Muscle layer of duodenum (tissue), 2 donors: ENCODE measurements around the gene TYR.

Source experiments
- H3K27ac ChIP-seq: one replicate; pipeline ENCODE4 v1.7.0; 2013; ENCODE audit warnings: mild to moderate bottlenecking, low read length
- H3K27me3 ChIP-seq: one replicate; pipeline ENCODE4 v1.7.0; 2013; ENCODE audit warnings: low read depth, mild to moderate bottlenecking, control low read depth, low read length
- H3K36me3 ChIP-seq, 2 donors: one replicate each; pipeline ENCODE4 v1.7.0; 2013; ENCODE audit warnings: low read length in 2 of 2, control low read depth in 1 of 2, mild to moderate bottlenecking in 1 of 2; ENCODE audit not compliant: insufficient read depth in 2 of 2, control insufficient read depth in 1 of 2
- H3K4me1 ChIP-seq, 2 donors: one replicate each; pipeline ENCODE4 v1.7.0; 2013; ENCODE audit warnings: low read length in 2 of 2, mild to moderate bottlenecking in 2 of 2, control low read depth in 1 of 2, moderate library complexity in 1 of 2; ENCODE audit not compliant: insufficient read depth in 2 of 2, control insufficient read depth in 1 of 2
- H3K4me3 ChIP-seq, 2 donors: one replicate each; pipeline ENCODE4 v1.7.0; 2013; ENCODE audit warnings: low read length in 2 of 2, low read depth in 1 of 2, mild to moderate bottlenecking in 1 of 2
- H3K9me3 ChIP-seq, 2 donors: one replicate each; pipeline ENCODE4 v1.7.0; 2013; ENCODE audit warnings: low read length in 2 of 2, control low read depth in 1 of 2, mild to moderate bottlenecking in 1 of 2; ENCODE audit not compliant: control insufficient read depth in 1 of 2
- donor health status: healthy.

The TYR gene

DNA sequence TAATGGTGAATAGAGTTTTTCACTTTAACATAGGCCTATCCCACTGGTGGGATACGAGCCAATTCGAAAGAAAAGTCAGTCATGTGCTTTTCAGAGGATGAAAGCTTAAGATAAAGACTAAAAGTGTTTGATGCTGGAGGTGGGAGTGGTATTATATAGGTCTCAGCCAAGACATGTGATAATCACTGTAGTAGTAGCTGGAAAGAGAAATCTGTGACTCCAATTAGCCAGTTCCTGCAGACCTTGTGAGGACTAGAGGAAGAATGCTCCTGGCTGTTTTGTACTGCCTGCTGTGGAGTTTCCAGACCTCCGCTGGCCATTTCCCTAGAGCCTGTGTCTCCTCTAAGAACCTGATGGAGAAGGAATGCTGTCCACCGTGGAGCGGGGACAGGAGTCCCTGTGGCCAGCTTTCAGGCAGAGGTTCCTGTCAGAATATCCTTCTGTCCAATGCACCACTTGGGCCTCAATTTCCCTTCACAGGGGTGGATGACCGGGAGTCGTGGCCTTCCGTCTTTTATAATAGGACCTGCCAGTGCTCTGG is at the start of gene TYR:
Gene TYR, plus strand, starts transcription at position 185 of the 541 bp plus-strand sequence. Its CDS starts 79 bp downstream, at position 264.
- Histone ChIP-seq H3K4me3 (no peak within 1 kb of the TSS), H3K27ac (no peak within 1 kb of the TSS), H3K27me3 (no peaks in the 10 kb centered on the region), H3K36me3 (no peaks in the 10 kb centered on the region), H3K4me1 (no peaks in the 10 kb centered on the region), H3K9me3 (no peaks in the 10 kb centered on the region)

DNA sequence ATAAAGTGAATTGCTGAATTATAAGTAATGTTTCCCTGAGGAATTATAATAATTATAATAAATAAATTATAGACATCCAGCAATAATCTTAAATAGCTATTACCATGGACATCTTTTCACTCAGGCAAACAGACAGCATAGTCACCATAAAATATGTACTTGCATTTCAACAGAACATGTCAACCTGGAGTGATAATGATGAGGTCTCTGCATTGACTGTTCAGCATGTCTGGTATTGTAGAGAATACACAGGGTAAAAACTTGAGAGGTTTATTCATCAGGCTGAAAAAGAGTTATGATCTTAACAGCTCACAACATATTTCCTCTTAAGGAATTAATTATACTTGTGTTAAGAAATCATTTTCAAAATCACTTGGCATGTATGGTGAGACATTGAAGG is 41.1 kb upstream of the TYR start:
- no peak overlapping the region for H3K27ac ChIP-seq
- no peak overlapping the region for H3K4me3 ChIP-seq
- H3K27me3 ChIP-seq: no peaks in the 10 kb centered on the region
- H3K36me3 ChIP-seq: no peaks in the 10 kb centered on the region
- no peaks in the 10 kb centered on the region for H3K9me3 ChIP-seq
- no peaks in the 10 kb centered on the region for H3K4me1 ChIP-seq

DNA sequence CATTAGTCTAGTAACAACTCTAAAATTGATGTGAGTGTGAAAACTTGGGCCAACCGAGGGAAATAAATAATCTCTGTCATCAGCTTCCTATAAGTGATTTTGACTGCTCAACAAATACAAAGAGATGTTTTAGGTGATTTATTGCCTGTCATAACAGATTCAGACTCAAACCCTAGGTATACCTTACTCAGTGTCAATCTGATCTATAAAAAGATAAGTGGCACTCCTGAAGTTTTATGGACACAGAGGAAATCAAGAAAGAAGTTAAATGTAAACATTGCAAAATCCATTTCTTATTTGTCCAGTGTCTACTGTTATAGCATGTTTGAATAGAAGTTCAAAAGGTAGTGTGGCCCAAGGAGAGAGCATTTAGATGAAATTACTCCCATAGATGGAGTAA is 30.4 kb upstream of the TYR start:
- Histone ChIP-seq H3K36me3 (no peaks in the 10 kb centered on the region), H3K4me3 (no peak overlapping the region), H3K27me3 (no peaks in the 10 kb centered on the region), H3K9me3 (no peaks in the 10 kb centered on the region), H3K27ac (no peak overlapping the region), H3K4me1 (no peaks in the 10 kb centered on the region)

DNA sequence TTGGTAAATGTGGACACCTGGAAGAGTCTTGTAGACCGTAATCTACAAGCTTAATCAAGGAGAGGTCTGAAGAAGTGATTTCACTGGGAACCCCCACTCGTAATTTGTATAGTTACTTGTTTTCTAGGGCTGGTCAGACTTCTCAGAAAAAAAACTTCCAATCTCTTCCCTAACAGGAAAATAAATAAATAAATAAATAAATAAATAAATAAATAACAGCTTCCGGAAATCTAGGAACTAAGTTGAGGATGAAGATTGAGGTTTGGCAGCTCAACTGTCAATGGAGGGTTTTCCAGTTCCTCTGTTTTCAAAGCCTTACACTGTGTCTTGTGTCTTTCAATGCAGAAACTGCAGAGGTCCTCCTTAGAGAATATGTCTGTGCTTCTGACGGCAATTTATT is 17.7 kb upstream of the TYR start:
- H3K27me3 ChIP-seq: no peaks in the 10 kb centered on the region
- no peaks in the 10 kb centered on the region for H3K36me3 ChIP-seq
- no peaks in the 10 kb centered on the region for H3K9me3 ChIP-seq
- no peak overlapping the region for H3K27ac ChIP-seq
- H3K4me3 ChIP-seq: no peak overlapping the region
- no peaks in the 10 kb centered on the region for H3K4me1 ChIP-seq

DNA sequence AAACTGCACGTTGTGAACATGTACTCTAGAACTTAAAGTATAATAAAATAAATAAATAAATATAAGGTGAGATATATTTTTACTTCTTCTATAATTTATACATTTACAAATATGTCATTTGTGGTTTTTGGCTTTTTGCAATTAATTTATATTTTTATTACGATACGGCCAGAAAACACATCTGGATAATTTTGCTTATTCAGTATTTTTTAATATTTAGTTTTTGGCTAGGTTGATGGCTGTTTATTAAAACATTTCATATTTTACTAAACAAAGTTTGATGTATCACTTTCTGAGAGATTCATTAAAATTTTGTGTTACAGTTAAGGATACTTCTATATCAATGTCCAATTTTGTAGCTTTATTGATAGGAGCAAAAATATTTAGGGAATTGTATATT is 15.7 kb upstream of the TYR start:
- H3K27ac ChIP-seq: no peak overlapping the region
- H3K4me1 ChIP-seq: no peaks in the 10 kb centered on the region
- H3K27me3 ChIP-seq: no peaks in the 10 kb centered on the region
- H3K4me3 ChIP-seq: no peak overlapping the region
- H3K36me3 ChIP-seq: no peaks in the 10 kb centered on the region
- no peaks in the 10 kb centered on the region for H3K9me3 ChIP-seq

DNA sequence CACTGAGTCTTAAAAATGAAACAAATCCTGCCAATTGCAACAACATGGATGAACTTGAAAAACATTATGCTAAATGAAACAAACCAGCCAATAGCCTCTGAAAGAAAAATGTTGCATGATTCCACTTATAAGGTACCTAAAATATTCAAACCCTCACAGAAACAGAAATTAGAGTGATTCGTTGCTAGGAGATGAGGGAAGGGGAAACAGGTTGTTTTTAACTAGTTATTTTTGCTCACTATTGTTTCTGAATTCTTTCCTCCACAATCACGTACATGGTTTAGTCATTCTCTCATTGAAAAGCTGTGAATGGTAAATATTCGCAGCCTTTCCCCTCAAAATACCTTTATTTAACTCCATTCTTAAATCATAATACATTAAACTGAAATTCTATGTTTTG is 14.0 kb upstream of the TYR start:
- Histone ChIP-seq H3K4me1 (no peaks in the 10 kb centered on the region), H3K9me3 (no peaks in the 10 kb centered on the region), H3K4me3 (no peak overlapping the region), H3K27ac (no peak overlapping the region), H3K27me3 (no peaks in the 10 kb centered on the region), H3K36me3 (no peaks in the 10 kb centered on the region)

DNA sequence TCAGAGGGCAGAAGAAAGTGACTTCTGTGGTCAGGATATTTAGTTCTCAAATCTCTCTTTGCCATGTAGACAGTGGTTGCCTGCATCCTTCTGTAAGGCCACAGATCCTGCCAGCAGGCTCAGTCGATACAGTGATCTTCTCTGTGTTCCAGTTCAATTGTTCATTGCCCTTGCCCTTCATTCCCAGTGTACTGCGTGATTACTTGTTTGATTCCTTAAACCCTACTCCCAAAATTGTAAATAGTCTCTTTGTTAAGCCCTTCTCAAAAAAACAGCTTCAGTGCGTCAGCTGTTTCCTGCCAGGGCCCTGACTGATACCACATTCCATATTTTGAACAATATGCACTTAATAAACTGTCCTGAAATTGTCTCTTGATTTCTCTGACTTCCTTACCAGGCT is 9.3 kb upstream of the TYR start:
- Histone ChIP-seq H3K27me3 (no peaks in the 10 kb centered on the region), H3K27ac (no peak overlapping the region), H3K4me1 (no peaks in the 10 kb centered on the region)

DNA sequence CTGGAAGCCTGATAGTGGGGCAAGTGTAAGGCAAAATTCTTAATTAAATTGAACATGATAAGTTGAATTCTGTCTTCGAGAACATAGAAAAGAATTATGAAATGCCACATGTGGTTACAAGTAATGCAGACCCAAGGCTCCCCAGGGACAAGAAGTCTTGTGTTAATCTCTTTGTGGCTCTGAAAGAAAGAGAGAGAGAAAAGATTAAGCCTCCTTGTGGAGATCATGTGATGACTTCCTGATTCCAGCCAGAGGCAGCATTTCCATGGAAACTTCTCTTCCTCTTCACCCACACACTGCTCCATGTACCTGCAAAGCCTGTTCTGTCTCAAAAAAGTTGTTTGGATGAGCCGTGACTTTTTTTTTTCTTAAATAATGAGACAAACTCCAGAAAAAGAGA is 1.9 kb upstream of the TYR start:
- H3K4me1 ChIP-seq: no peaks in the 10 kb centered on the region
- no peaks in the 10 kb centered on the region for H3K36me3 ChIP-seq
- H3K27me3 ChIP-seq: no peaks in the 10 kb centered on the region
- H3K4me3 ChIP-seq: no peak overlapping the region
- H3K27ac ChIP-seq: no peak overlapping the region
- H3K9me3 ChIP-seq: no peaks in the 10 kb centered on the region

More for the DNA sequence above, 9.3 kb upstream of the TYR start:
- Histone ChIP-seq H3K9me3 (no peaks in the 10 kb centered on the region), H3K36me3 (no peaks in the 10 kb centered on the region), H3K4me3 (no peak overlapping the region)

DNA sequence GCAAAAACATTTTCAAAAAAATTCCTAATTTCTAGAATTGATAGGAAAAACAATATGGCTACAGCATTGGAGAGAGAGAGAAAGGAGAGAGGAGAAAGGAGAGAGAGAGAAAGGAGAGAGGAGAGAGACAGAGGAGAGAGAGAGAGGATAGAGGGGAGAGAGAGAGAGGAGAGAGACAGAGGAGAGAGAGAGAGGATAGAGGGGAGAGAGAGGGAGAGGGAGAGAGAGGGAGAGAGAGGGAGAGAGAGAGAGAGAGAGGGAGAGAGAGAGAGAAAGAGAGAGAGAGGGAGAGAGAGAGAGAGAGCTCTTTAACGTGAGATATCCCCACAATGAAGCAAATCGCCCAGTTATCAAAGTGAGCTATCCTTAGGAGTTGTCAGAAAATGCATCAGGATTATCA is 737 bp upstream of the TYR start:
- H3K4me3 ChIP-seq: no peak overlapping the region

DNA sequence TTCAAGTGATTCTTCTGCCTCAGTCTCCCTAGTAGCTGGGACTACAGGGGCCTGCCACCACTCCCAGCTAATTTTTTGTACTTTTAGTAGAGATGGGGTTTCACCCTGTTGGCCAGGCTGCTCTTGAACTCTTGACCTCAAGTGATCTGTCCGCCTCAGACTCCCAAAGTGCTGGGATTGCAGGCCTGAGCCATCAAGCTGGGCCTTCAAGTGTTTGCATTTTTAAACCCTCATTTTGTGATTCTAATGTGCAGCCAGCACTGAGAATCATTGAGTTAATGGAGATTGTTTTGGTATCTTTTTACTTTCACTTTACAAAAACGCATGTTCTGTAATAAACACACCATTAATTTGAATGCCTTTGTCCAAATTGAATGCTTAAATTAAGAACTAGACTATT is 3.4 kb downstream of the TYR start:
- Histone ChIP-seq H3K9me3 (no peaks in the 10 kb centered on the region), H3K27me3 (no peaks in the 10 kb centered on the region), H3K4me1 (no peaks in the 10 kb centered on the region), H3K4me3 (no peak overlapping the region), H3K36me3 (no peaks in the 10 kb centered on the region), H3K27ac (no peak overlapping the region)

More for the DNA sequence above, 737 bp upstream of the TYR start:
- H3K9me3 ChIP-seq: no peaks in the 10 kb centered on the region
- no peaks in the 10 kb centered on the region for H3K36me3 ChIP-seq
- no peaks in the 10 kb centered on the region for H3K27me3 ChIP-seq
- no peak overlapping the region for H3K27ac ChIP-seq
- no peaks in the 10 kb centered on the region for H3K4me1 ChIP-seq

DNA sequence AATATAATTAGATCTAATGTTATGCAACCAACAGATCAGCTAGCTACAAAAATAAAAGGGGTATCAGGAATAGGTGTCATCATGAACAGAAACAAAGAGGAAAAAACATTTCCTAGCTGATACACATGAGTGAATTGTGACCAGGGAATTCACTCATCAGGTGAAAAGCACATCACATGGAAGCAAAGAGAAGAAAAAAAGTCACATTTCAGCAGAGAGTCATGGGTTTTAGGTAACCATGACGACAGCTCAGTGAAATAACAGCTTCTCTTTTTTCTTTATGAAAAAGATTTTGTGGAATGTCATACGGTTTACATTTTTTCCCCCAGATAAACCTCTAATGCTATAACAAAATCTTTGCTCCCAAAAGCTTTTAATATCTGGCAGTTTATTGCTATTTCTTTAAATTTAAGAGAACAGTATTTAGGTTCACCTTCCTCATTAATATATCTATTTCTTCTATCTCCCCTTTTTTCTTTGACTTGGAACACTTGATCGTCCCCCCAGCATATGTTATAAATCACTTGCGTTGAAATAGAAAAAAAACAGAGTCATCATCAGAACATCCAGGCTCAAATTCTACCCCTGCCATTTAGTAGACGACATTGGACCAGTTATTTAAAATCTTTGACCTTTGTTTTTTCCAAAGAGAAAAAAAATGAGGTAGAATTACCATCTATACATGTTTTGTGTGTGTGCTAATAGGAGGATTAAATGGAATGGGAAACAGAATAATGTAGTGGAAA is 5.3 kb downstream of the TYR start:
- Histone ChIP-seq H3K36me3 (no peaks in the 10 kb centered on the region), H3K27ac (no peak overlapping the region), H3K9me3 (no peaks in the 10 kb centered on the region), H3K27me3 (no peaks in the 10 kb centered on the region), H3K4me1 (no peaks in the 10 kb centered on the region), H3K4me3 (no peak overlapping the region)

DNA sequence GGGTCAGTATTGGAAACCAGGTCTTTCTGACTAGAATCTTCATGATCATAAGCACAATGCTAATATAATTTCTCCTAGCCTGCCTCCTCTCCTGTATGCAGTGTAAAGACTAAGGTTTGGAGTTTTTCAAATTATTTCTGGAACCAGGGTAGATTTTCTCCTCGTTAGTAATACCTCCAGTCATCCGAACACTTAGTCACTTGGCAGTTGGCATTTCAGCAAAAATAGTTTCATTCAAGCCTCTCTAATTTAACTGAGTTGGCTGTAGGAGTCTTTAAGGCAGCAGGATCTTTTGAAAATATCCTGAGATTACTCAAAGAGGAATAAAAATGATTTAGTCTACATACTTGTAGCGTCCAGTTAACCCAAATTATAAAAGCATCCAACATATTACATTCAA is 6.3 kb downstream of the TYR start:
- Histone ChIP-seq H3K27ac (no peak overlapping the region), H3K4me1 (no peaks in the 10 kb centered on the region), H3K4me3 (no peak overlapping the region), H3K27me3 (no peaks in the 10 kb centered on the region), H3K9me3 (no peaks in the 10 kb centered on the region), H3K36me3 (no peaks in the 10 kb centered on the region)
